Mesenchymal stem cell (in vitro differentiated cells and primary cell): ENCODE measurements around the gene GABARAPL1.

ENCODE experiments used
- DNase-seq: peaks from one replicate; pipeline ENCODE4 v3.0.0-alpha.2; 2013
- H2AFZ ChIP-seq: one replicate; pipeline ENCODE4 v1.6.1; 2013; ENCODE audit warnings: low read depth, mild to moderate bottlenecking, control low read depth, inconsistent platforms, low read length, moderate library complexity
- H2AK5ac ChIP-seq: 2 replicates; pipeline ENCODE4 v1.6.1; 2013; ENCODE audit warnings: low read length, moderate library complexity, mild to moderate bottlenecking, inconsistent platforms; ENCODE audit not compliant: severe bottlenecking
- H2BK120ac ChIP-seq: one replicate; pipeline ENCODE4 v1.6.1; 2013; ENCODE audit warnings: low read depth, mild to moderate bottlenecking, inconsistent platforms, low read length, moderate library complexity
- H2BK12ac ChIP-seq, 2 experiments: one replicate each; pipeline ENCODE4 v1.6.1; 2013; ENCODE audit warnings: inconsistent platforms in 2 of 2, low read length in 2 of 2, mild to moderate bottlenecking in 2 of 2, moderate library complexity in 2 of 2, control low read depth in 1 of 2
- H2BK15ac ChIP-seq: one replicate; pipeline ENCODE4 v1.6.1; 2013; ENCODE audit warnings: mild to moderate bottlenecking, low read depth, inconsistent platforms; ENCODE audit not compliant: poor library complexity, severe bottlenecking
- H2BK5ac ChIP-seq: 2 replicates; pipeline ENCODE4 v1.6.1; 2013; ENCODE audit warnings: low read depth, mild to moderate bottlenecking, low read length, control low read depth, inconsistent platforms; ENCODE audit not compliant: poor library complexity, severe bottlenecking
- H3K14ac ChIP-seq, 2 experiments: one replicate each; pipeline ENCODE4 v1.6.1; 2013; ENCODE audit warnings: inconsistent platforms in 2 of 2, low read length in 2 of 2, control low read depth in 1 of 2, mild to moderate bottlenecking in 1 of 2, moderate library complexity in 1 of 2
- H3K18ac ChIP-seq, 2 experiments: one replicate each; pipeline ENCODE4 v1.6.1; 2013; ENCODE audit warnings: inconsistent platforms in 2 of 2, low read length in 2 of 2, control low read depth in 1 of 2, low read depth in 1 of 2, mild to moderate bottlenecking in 1 of 2
- H3K23ac ChIP-seq, 2 experiments: one replicate each; pipeline ENCODE4 v1.6.1; 2013; ENCODE audit warnings: inconsistent platforms in 2 of 2, low read length in 2 of 2, mild to moderate bottlenecking in 2 of 2, moderate library complexity in 2 of 2, control low read depth in 1 of 2
- H3K27ac ChIP-seq: 2 replicates; pipeline ENCODE4 v1.5.1; 2013; ENCODE audit warnings: mild to moderate bottlenecking, moderate library complexity, low read length, control low read depth, inconsistent platforms; ENCODE audit not compliant: poor library complexity, severe bottlenecking
- H3K27me3 ChIP-seq, 2 experiments: 2 replicates each; pipeline versions ENCODE4 v1.6.1 to v1.7.0; 2013; ENCODE audit warnings: low read length in 2 of 2, mild to moderate bottlenecking in 2 of 2, moderate library complexity in 2 of 2, control low read depth in 1 of 2, inconsistent platforms in 1 of 2; ENCODE audit not compliant: control insufficient read depth in 1 of 2, insufficient read depth in 1 of 2
- H3K36me3 ChIP-seq, 2 experiments: 2 replicates each; pipeline versions ENCODE4 v1.6.1 to v1.7.0; 2013; ENCODE audit warnings: low read length in 2 of 2, control low read depth in 1 of 2, inconsistent platforms in 1 of 2, low read depth in 1 of 2, mild to moderate bottlenecking in 1 of 2; ENCODE audit not compliant: insufficient read depth in 2 of 2, control insufficient read depth in 1 of 2
- H3K4ac ChIP-seq, 2 experiments: one replicate each; pipeline ENCODE4 v1.6.1; 2013; ENCODE audit warnings: inconsistent platforms in 2 of 2, low read length in 2 of 2, mild to moderate bottlenecking in 2 of 2, moderate library complexity in 2 of 2, control low read depth in 1 of 2, low read depth in 1 of 2
- H3K4me1 ChIP-seq: 2 replicates; pipeline ENCODE4 v1.6.1; 2013; ENCODE audit warnings: low read depth, low read length, control low read depth; ENCODE audit not compliant: control insufficient read depth, insufficient read depth
- H3K4me2 ChIP-seq: 2 replicates; pipeline ENCODE4 v1.6.1; 2013; ENCODE audit warnings: low read length, mild to moderate bottlenecking, inconsistent platforms; ENCODE audit not compliant: poor library complexity, severe bottlenecking
- H3K4me3 ChIP-seq, 2 experiments: 2 replicates each; pipeline versions ENCODE4 v1.5.1 to v1.7.0; 2013; ENCODE audit warnings: low read length in 2 of 2, mild to moderate bottlenecking in 2 of 2, control low read depth in 1 of 2, low read depth in 1 of 2; ENCODE audit not compliant: insufficient read depth in 1 of 2
- H3K79me1 ChIP-seq: replicated peaks from 2 replicates; pipeline ENCODE4 v1.6.1; 2013; ENCODE audit warnings: mild to moderate bottlenecking, control low read depth, low read length, inconsistent platforms; ENCODE audit not compliant: poor library complexity, severe bottlenecking
- H3K9ac ChIP-seq: 2 replicates; pipeline ENCODE4 v1.7.0; 2013; ENCODE audit warnings: mild to moderate bottlenecking, low read length, moderate library complexity
- H3K9me3 ChIP-seq: 2 replicates; pipeline ENCODE4 v1.7.0; 2013; ENCODE audit warnings: mild to moderate bottlenecking, low read length; ENCODE audit not compliant: control insufficient read depth
- H4K8ac ChIP-seq: one replicate; pipeline ENCODE4 v1.6.1; 2013; ENCODE audit warnings: inconsistent platforms, mild to moderate bottlenecking, low read length, moderate library complexity
- H4K91ac ChIP-seq: one replicate; pipeline ENCODE4 v1.6.1; 2013; ENCODE audit warnings: mild to moderate bottlenecking, low read length, inconsistent platforms
- WGBS: methylation state at CpG from one replicate; pipeline ENCODE4 v1.1.7; 2013; ENCODE audit warnings: mixed read lengths; 5-methylcytosine and 5-hydroxymethylcytosine counted together

The GABARAPL1 gene

GRCh38 chr12:10251669-10252068 is 39.0 kb downstream of the GABARAPL1 start:
- H3K18ac ChIP-seq, result no peak overlapping the region
- no peak overlapping the region for H3K4me3 ChIP-seq
- WGBS, result 94% methylated on average over 4 of the region's 4 CpGs
- H4K8ac ChIP-seq, result no peak overlapping the region
- DNase-seq, result no peak
- no peak overlapping the region for H3K14ac ChIP-seq
- H4K91ac ChIP-seq, result no peak overlapping the region
- no peak overlapping the region for H2BK15ac ChIP-seq
- H3K4ac ChIP-seq, result no peak overlapping the region
- no peak overlapping the region for H2BK12ac ChIP-seq
- H3K27ac ChIP-seq, result no peak overlapping the region
- no peak overlapping the region for H2AK5ac ChIP-seq
- H3K36me3 ChIP-seq, result no peaks in the 10 kb centered on the region
- H3K4me2 ChIP-seq, result no peak overlapping the region
- no peak overlapping the region for H3K23ac ChIP-seq
- peaks cover 14% of the 10 kb centered on the region for H3K9me3 ChIP-seq
- H3K9ac ChIP-seq, result no peak overlapping the region
- H3K4me1 ChIP-seq, result no peaks in the 10 kb centered on the region
- no peak overlapping the region for H2BK5ac ChIP-seq
- no peaks in the 10 kb centered on the region for H3K79me1 ChIP-seq
- H3K27me3 ChIP-seq, result no peaks in the 10 kb centered on the region
- no peak overlapping the region for H2AFZ ChIP-seq
- H2BK120ac ChIP-seq, result no peak overlapping the region

GRCh38 chr12:10252201-10252600 is 39.5 kb downstream of the GABARAPL1 start:
- 100% methylated on average over 2 of the region's 4 CpGs for WGBS

GRCh38 chr12:10256064-10256463 is 43.4 kb downstream of the GABARAPL1 start:
- Histone ChIP-seq H3K27ac (no peak overlapping the region), H2BK15ac (no peak overlapping the region), H3K23ac (no peak overlapping the region), H3K4ac (no peak overlapping the region), H4K91ac (no peak overlapping the region), H2BK120ac (no peak overlapping the region), H3K14ac (no peak overlapping the region), H2AK5ac (no peak overlapping the region), H2BK12ac (no peak overlapping the region), H3K4me2 (no peak overlapping the region), H3K4me3 (no peak overlapping the region), H3K9me3 (peaks cover 14% of the 10 kb centered on the region), H2AFZ (no peak overlapping the region), H3K9ac (no peak overlapping the region), H3K27me3 (no peaks in the 10 kb centered on the region), H3K36me3 (no peaks in the 10 kb centered on the region), H3K79me1 (no peaks in the 10 kb centered on the region), H3K4me1 (no peaks in the 10 kb centered on the region), H4K8ac (no peak overlapping the region), H2BK5ac (no peak overlapping the region), H3K18ac (no peak overlapping the region)
- no peak for DNase-seq

More at GRCh38 chr12:10252201-10252600, 39.5 kb downstream of the GABARAPL1 start:
- no peak overlapping the region for H3K18ac ChIP-seq
- H3K4ac ChIP-seq, result no peak overlapping the region
- H3K9ac ChIP-seq, result no peak overlapping the region
- no peak overlapping the region for H4K91ac ChIP-seq
- no peak overlapping the region for H3K27ac ChIP-seq
- no peak overlapping the region for H2BK5ac ChIP-seq
- H2BK120ac ChIP-seq, result no peak overlapping the region
- no peak overlapping the region for H3K4me3 ChIP-seq
- H3K79me1 ChIP-seq, result no peaks in the 10 kb centered on the region
- no peak overlapping the region for H2BK12ac ChIP-seq
- no peak overlapping the region for H3K14ac ChIP-seq
- H3K9me3 ChIP-seq, result peaks cover 14% of the 10 kb centered on the region
- no peak overlapping the region for H4K8ac ChIP-seq
- no peak for DNase-seq
- no peak overlapping the region for H2AK5ac ChIP-seq
- no peaks in the 10 kb centered on the region for H3K4me1 ChIP-seq
- H3K4me2 ChIP-seq, result no peak overlapping the region
- no peak overlapping the region for H2AFZ ChIP-seq
- no peak overlapping the region for H2BK15ac ChIP-seq
- no peaks in the 10 kb centered on the region for H3K36me3 ChIP-seq
- H3K23ac ChIP-seq, result no peak overlapping the region
- H3K27me3 ChIP-seq, result no peaks in the 10 kb centered on the region

GRCh38 chr12:10260927-10261326 is 48.2 kb downstream of the GABARAPL1 start:
- H4K91ac ChIP-seq, result no peak overlapping the region
- no peak overlapping the region for H4K8ac ChIP-seq
- H3K79me1 ChIP-seq, result no peaks in the 10 kb centered on the region
- no peak overlapping the region for H2AFZ ChIP-seq
- H3K9me3 ChIP-seq, result peaks cover 2% of the 10 kb centered on the region
- H2BK15ac ChIP-seq, result no peak overlapping the region
- no peak overlapping the region for H3K4ac ChIP-seq
- H3K4me1 ChIP-seq, result no peaks in the 10 kb centered on the region
- no peak overlapping the region for H2BK120ac ChIP-seq
- no peak overlapping the region for H3K9ac ChIP-seq
- H3K18ac ChIP-seq, result no peak overlapping the region
- no peak overlapping the region for H3K23ac ChIP-seq
- no peak overlapping the region for H3K4me3 ChIP-seq
- DNase-seq, result no peak
- WGBS, result 7% methylated on average over 1 of the region's 1 CpG
- no peak overlapping the region for H2AK5ac ChIP-seq
- no peaks in the 10 kb centered on the region for H3K27me3 ChIP-seq
- no peak overlapping the region for H2BK5ac ChIP-seq
- H3K4me2 ChIP-seq, result no peak overlapping the region
- no peaks in the 10 kb centered on the region for H3K36me3 ChIP-seq
- no peak overlapping the region for H3K14ac ChIP-seq
- H2BK12ac ChIP-seq, result no peak overlapping the region
- no peak overlapping the region for H3K27ac ChIP-seq
